Common myeloid progenitor, CD34-positive (primary cell): ENCODE results near the gene FRMPD3. TPM values are rescaled to one million over a fixed set of nuclear protein-coding genes. Genes with fewer than 3 reads are reported as not detected.
A peak's percentile ranks its signal among the peaks of the same experiment; 100 is the strongest.

ENCODE experiments used
- CTCF ChIA-PET: fragments of 350-600 bp; sonication (Branson Sonifier 250); formaldehyde crosslinking; loops from one replicate; lab custom pipeline; 2021; ENCODE audit warnings: antibody characterized with exemption; lab: Charles Lee
- POLR2A ChIA-PET: fragments of 350-600 bp; sonication (Branson Sonifier 250); formaldehyde crosslinking; loops from one replicate; lab custom pipeline; 2021; ENCODE audit warnings: antibody characterized with exemption; lab: Charles Lee
- DNase-seq, 3 donors: peaks; one replicate each; pipeline versions ENCODE4 v3.0.0 to v3.0.0-alpha.2; 2013
- H3K27ac ChIP-seq, 2 experiments: 1 replicate in 1 of 2; 2 replicates in 1 of 2; pipeline ENCODE4 v1.7.0; 2013; ENCODE audit warnings: inconsistent platforms in 2 of 2, low read length in 2 of 2, mild to moderate bottlenecking in 2 of 2, low read depth in 1 of 2, moderate library complexity in 1 of 2; ENCODE audit not compliant: severe bottlenecking in 2 of 2, insufficient read depth in 1 of 2, poor library complexity in 1 of 2
- H3K27me3 ChIP-seq, 5 experiments: replicated peaks in 2 of 5; 1 replicate in 3 of 5; 2 replicates in 2 of 5; pipeline versions ENCODE4 v1.6.1 to v1.7.0; 2013; ENCODE audit warnings: low read length in 4 of 5, mild to moderate bottlenecking in 2 of 5, moderate library complexity in 2 of 5, inconsistent platforms in 1 of 5; ENCODE audit not compliant: insufficient read depth in 5 of 5, control insufficient read depth in 4 of 5
- H3K36me3 ChIP-seq, 4 experiments: 1 replicate in 2 of 4; 2 replicates in 2 of 4; pipeline versions ENCODE4 v1.6.1 to v1.7.0; 2013; ENCODE audit warnings: low read length in 3 of 4, control low read depth in 1 of 4, mild to moderate bottlenecking in 1 of 4; ENCODE audit not compliant: control insufficient read depth in 4 of 4, insufficient read depth in 4 of 4
- H3K4me1 ChIP-seq, 4 experiments: 1 replicate in 3 of 4; 2 replicates in 1 of 4; pipeline versions ENCODE4 v1.6.1 to v1.7.1; 2013; ENCODE audit warnings: low read length in 3 of 4, mild to moderate bottlenecking in 3 of 4, control low read depth in 1 of 4, inconsistent platforms in 1 of 4, moderate library complexity in 1 of 4; ENCODE audit not compliant: control insufficient read depth in 4 of 4, insufficient read depth in 4 of 4; ENCODE audit errors: control extremely low read depth in 1 of 4
- H3K4me3 ChIP-seq, 7 experiments: 1 replicate in 4 of 7; 2 replicates in 3 of 7; pipeline versions ENCODE4 v1.5.1 to v1.7.0; 2013; ENCODE audit warnings: mild to moderate bottlenecking in 7 of 7, low read length in 6 of 7, moderate library complexity in 6 of 7, inconsistent platforms in 2 of 7, low read depth in 2 of 7, control low read depth in 1 of 7; ENCODE audit not compliant: insufficient read depth in 4 of 7, control insufficient read depth in 1 of 7; ENCODE audit errors: extremely low read depth in 1 of 7
- H3K9me3 ChIP-seq, 5 experiments: 1 replicate in 4 of 5; 2 replicates in 1 of 5; pipeline versions ENCODE4 v1.6.1 to v1.7.1; 2013; ENCODE audit warnings: low read length in 4 of 5, mild to moderate bottlenecking in 2 of 5, inconsistent platforms in 1 of 5, low read depth in 1 of 5, moderate library complexity in 1 of 5; ENCODE audit not compliant: control insufficient read depth in 4 of 5, insufficient read depth in 2 of 5; ENCODE audit errors: control extremely low read depth in 1 of 5
- WGBS: methylation state at CpG from one replicate; pipeline ENCODE4 v1.1.5; 2013; ENCODE audit not compliant: insufficient coverage; 5-methylcytosine and 5-hydroxymethylcytosine counted together
- polyA plus RNA-seq: library from polyadenylated mRNA; unstranded; fragments of 120-200 nt; gene quantifications from one replicate; pipeline ENCODE4 v1.2.1, GENCODE V29; 2013

FRMPD3 gene
- polyA plus RNA-seq, result 0.01 TPM

DNA sequence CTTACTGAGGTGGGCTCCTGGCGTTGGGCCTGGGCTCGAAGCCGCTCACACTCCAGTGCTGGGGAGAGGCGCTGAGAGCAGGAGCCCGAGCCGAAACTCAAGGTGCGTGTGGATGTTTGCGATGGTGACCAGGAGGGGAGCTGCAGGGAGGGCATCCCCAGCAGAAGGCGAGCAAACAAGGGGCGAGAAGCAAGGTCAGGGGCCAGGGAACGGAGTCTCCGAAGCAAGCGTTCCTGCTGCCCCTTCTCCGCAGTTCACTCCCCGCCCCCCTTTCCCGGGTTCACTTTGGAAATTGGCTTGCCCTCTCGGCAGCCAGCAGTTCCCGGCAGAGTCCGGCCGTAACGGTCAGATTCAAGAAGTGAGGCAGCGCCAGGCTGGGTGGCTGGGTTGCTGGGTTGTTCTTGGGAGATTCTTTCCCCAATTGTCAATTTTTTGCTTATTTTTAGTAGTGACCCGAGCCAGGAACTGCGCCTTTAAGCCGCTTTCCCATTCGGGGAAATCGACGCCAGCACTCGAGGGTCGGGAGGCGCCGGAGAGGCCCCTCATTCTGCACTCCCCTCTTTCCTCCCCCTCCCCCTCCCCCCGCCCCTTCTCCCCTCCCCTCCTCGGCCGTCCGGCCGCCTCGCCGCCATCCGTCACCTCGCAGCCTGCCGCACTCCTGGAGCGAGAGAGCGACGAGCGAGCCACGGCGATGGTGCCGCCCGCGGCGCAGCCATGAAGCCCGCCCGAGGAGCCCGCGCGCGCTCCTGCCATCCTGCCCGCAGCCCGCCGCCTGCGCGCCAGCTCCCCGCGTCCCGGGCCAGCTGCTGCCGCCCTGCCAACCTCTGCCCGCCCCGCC is at the start of gene FRMPD3:
FRMPD3 (plus strand) TSS at position 655 of the 838 bp plus-strand sequence. CDS start 76,937 bp downstream, outside the sequence.
- Histone ChIP-seq H3K27ac (no peak within 1 kb of the TSS), H3K4me1 (peaks cover 0 to 19% (median 7%) of the 10 kb centered on the region in 4 experiments), H3K27me3 (peaks cover 3 to 97% (median 47%) of the 10 kb centered on the region in 5 experiments), H3K9me3 (peaks cover 0 to 2% (median 0%) of the 10 kb centered on the region in 5 experiments), H3K4me3 (peak within 1 kb of the TSS in 5 of 7 experiments; percentile 10 to 69 (median 37)), H3K36me3 (no peaks in the 10 kb centered on the region)
- 39% methylated on average over 40 of the region's 69 CpGs for whole genome bisulfite sequencing
- CTCF ChIA-PET, result no interaction called here
- POLR2A ChIA-PET, result no interaction called here
- DNase-seq, result peak in 2 of 3 donors; percentile 21 to 34

DNA sequence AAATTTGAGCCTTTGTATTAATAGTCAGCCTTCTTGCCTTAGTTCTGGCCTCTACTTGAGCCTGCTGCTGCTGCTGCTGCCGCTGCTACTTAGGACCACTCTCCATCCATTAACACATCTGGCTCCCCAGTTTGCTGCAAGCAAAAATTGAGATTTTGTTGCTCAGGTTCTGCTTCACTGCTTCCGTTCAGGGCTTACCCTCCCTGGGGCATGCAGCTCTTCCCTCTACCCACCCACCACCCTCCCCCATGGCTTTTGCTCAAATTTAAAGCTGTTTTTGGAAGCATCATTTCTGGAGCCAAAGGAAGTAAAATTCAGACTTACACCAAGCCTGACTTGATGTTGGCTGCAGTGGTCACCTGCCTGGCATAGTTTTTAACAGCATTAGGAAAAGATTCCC is 28.9 kb upstream of the FRMPD3 start:
- H3K27ac ChIP-seq, result no peak overlapping the region
- H3K4me3 ChIP-seq, result no peak overlapping the region
- ChIA-PET POLR2A (no interaction called here), CTCF (interaction anchor here (0.6 kb wide), 1 partner anchor 27 kb away, joined by 3 read pairs; no protein-coding TSS in a partner anchor)
- H3K4me1 ChIP-seq, result no peaks in the 10 kb centered on the region
- no peaks in the 10 kb centered on the region for H3K36me3 ChIP-seq
- 60% methylated on average over 1 of the region's 2 CpGs for WGBS
- H3K27me3 ChIP-seq, result peaks cover 0 to 4% (median 0%) of the 10 kb centered on the region in 5 experiments
- no peaks in the 10 kb centered on the region for H3K9me3 ChIP-seq
- DNase-seq, result no peak

DNA sequence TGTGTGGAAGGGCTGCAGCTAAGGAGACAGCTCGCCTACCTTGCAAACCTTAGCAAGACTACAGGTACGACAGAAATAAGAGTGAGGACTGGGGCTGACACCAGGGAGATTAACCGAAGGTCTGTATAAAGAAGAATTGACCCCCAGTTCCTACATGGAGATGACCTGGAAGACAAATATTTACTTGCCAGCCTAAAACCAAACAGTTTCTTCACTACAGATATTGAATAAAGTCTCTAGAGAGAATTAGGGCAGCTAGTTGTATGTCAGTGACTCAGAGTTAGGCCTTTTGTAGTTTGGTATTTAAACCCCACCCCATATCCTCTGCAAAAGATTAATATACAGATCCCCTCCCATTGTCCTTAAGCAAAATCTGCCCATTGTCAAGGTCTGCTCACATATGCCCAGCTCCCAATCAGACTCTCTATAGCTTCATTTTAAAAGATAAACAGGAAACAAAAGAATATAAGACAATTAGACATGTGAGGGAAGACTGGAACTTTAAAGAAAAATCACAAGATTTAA is 28.1 kb upstream of the FRMPD3 start:
- DNase-seq, result no peak
- POLR2A ChIA-PET, result no interaction called here
- Histone ChIP-seq H3K4me3 (no peak overlapping the region), H3K9me3 (no peaks in the 10 kb centered on the region), H3K27me3 (peaks cover 0 to 4% (median 0%) of the 10 kb centered on the region in 5 experiments), H3K27ac (no peak overlapping the region), H3K36me3 (no peaks in the 10 kb centered on the region), H3K4me1 (no peaks in the 10 kb centered on the region)
- CTCF ChIA-PET, result interaction anchor here (0.6 kb wide), 1 partner anchor 26 kb away, joined by 3 read pairs; no protein-coding TSS in a partner anchor
- 73% methylated on average over 2 of the region's 3 CpGs for WGBS

DNA sequence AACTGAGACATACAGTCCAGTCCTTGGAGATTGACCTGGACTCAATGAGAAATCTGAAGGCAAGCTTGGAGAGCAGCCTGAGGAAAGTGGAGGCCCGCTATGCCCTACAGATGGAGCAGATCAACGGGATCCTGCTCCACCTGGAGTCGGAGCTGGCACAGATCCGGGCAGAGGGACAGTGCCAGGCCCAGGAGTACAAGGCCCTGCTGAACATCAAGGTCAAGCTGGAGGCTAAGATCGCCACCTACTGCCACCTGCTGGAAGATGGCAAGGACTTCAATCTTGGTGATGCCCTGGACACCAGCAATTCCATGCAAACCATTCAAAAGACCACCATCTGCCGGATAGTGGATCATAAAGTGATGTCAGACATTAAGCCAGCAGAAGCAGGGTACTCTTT is 20.4 kb upstream of the FRMPD3 start:
- DNase-seq, result peak in 2 of 3 donors; percentile 31 to 44
- Histone ChIP-seq H3K27ac (no peak overlapping the region), H3K36me3 (no peaks in the 10 kb centered on the region), H3K4me1 (no peaks in the 10 kb centered on the region), H3K9me3 (no peaks in the 10 kb centered on the region), H3K4me3 (no peak overlapping the region), H3K27me3 (no peaks in the 10 kb centered on the region)
- ChIA-PET CTCF (interaction anchor here (0.8 to 1.0 kb wide), 2 partner anchors 11 to 404 kb away, joined by 3 to 5 read pairs; no protein-coding TSS in a partner anchor), POLR2A (no interaction called here)
- 63% methylated on average over 4 of the region's 6 CpGs for WGBS

DNA sequence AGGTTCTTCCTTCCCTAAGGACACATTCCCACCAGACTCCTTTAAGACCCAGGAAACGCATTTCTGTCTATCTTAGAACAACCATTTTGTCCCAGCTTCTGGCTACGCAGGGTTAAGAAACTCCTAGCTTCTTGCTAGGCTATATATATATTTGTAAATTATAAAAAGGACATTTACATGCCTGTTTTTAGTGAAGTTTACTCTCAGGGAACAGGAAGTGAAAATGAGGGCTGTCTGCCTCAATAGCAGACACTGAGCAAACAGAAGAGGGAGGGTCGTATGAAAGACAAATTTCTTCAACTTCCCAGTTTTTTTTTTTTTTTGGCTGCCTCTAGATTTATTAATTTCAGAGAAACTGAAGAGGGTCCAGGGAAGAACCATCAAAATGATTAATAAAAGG is 9.3 kb upstream of the FRMPD3 start:
- ChIA-PET POLR2A (no interaction called here), CTCF (interaction anchor here (1.2 kb wide), 1 partner anchor 11 kb away, joined by 3 read pairs; no protein-coding TSS in a partner anchor)
- WGBS, result no CpG with 5 or more reads among the region's 3 CpGs

DNA sequence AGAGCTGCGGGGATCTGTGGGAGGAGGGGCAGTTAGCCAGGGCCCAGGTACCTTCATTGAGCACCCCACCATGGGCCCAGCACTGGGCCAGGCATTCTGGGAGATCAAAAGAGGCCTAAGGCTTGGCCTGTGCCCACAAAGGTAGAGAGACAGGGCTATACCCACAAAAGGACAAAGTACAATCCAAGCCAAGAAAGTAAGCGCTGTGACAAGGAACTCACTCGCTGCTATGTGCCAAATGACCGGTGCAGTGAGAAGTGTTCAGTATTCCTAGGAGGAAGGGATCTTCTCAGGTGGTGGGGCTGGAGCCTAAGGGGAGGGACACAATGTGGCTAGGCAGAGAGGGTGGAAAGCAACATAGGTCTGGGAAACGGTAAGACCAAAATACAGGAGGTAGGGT is 8.8 kb upstream of the FRMPD3 start:
- no peak overlapping the region for H3K27ac ChIP-seq
- ChIA-PET POLR2A (no interaction called here), CTCF (interaction anchor here (1.2 kb wide), 1 partner anchor 12 kb away, joined by 3 read pairs; no protein-coding TSS in a partner anchor)
- whole genome bisulfite sequencing, result 82% methylated on average over 4 of the region's 5 CpGs
- no peaks in the 10 kb centered on the region for H3K36me3 ChIP-seq
- no peak overlapping the region for H3K4me3 ChIP-seq
- H3K27me3 ChIP-seq, result peaks cover 0 to 38% (median 5%) of the 10 kb centered on the region in 5 experiments
- no peaks in the 10 kb centered on the region for H3K9me3 ChIP-seq
- DNase-seq, result no peak
- no peaks in the 10 kb centered on the region for H3K4me1 ChIP-seq

More for the DNA sequence above, 9.3 kb upstream of the FRMPD3 start:
- no peak overlapping the region for H3K4me3 ChIP-seq
- DNase-seq, result no peak
- no peaks in the 10 kb centered on the region for H3K36me3 ChIP-seq
- H3K4me1 ChIP-seq, result no peaks in the 10 kb centered on the region
- H3K27ac ChIP-seq, result no peak overlapping the region
- H3K9me3 ChIP-seq, result no peaks in the 10 kb centered on the region
- H3K27me3 ChIP-seq, result peaks cover 0 to 33% (median 2%) of the 10 kb centered on the region in 5 experiments
